ENCODE results near the gene CFAP52.
"Not testable (repeated sequence)": the region's sequence is repeated elsewhere in the genome, so short reads cannot be mapped to it uniquely, and the experiment has no call there.

DNA sequence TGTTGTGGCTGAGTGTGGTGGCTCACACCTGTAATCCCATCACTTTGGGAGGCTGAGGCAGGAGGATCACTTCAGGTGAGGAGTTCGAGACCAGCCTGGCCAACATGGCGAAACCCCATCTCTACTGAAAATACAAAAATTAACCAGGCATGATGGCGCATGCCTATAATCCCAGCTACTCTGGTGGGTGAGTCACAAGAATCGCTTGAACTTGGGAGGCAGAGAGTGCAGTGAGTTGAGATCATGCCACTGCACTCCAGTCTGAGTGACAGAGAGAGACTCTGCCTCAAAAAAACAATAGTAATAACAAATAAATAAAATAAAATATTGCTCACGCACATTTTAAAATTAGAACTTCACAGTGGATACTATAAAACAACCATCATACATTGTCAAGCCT, 30.6 kb downstream of the CFAP52 start:
- TF ChIP-seq CTCF (IDR thresholded peaks at IDR 0.05; ENCODE audit: low read depth, low read length); EZH2phosphoT487 (IDR thresholded peaks at IDR 0.05; ENCODE audit: low read depth): not testable (repeated sequence)
